Endothelial cell of umbilical vein (primary cell): ENCODE measurements around the gene CADPS. TPM values are rescaled to one million over a fixed set of nuclear protein-coding genes. Genes with fewer than 3 reads are reported as not detected.

Source experiments
- BruUV-seq: library from RNA; stranded (reverse); fragments of 400-500 nt; replicated peaks from 2 replicates; lab custom pipeline; 2021; lab: Mats Ljungman, UMichigan
- CTCF ChIA-PET: fragments of 300-600, 350-600 bp; sonication (Branson Sonifier 250); formaldehyde crosslinking; loops from one replicate; lab custom pipeline; 2021; ENCODE audit warnings: antibody characterized with exemption, inconsistent platforms; lab: Charles Lee
- POLR2A ChIA-PET: fragments of 300-600, 350-600 bp; sonication (Branson Sonifier 250); formaldehyde crosslinking; loops from one replicate; lab custom pipeline; 2021; ENCODE audit warnings: antibody characterized with exemption, inconsistent platforms; lab: Charles Lee
- DNase-seq: peaks from one replicate; pipeline ENCODE4 v3.0.0-alpha.2; 2011; ENCODE audit warnings: low read depth, low spot score
- FAIRE-seq: peaks from 2 replicates; lab custom pipeline; 2011; peaks lifted over from hg19 to GRCh38; lab: Jason Lieb, UNC
- H2AFZ ChIP-seq: 2 replicates; pipeline ENCODE4 v1.6.0; 2012; ENCODE audit warnings: low read depth, low read length, control low read depth, inconsistent platforms
- H3K27ac ChIP-seq: 2 replicates; pipeline ENCODE4 v1.5.1; 2011; ENCODE audit warnings: low read depth, mild to moderate bottlenecking, control low read depth, low read length, moderate library complexity; ENCODE audit not compliant: insufficient read depth
- H3K27me3 ChIP-seq, 2 experiments: 2 replicates each; pipeline versions ENCODE4 v1.6.0 to v1.6.1; 2011; ENCODE audit warnings: low read length in 2 of 2, mixed read lengths in 1 of 2; ENCODE audit not compliant: control insufficient read depth in 2 of 2, insufficient read depth in 2 of 2
- H3K36me3 ChIP-seq, 2 experiments: 2 replicates in 1 of 2; 3 replicates in 1 of 2; pipeline ENCODE4 v1.5.1; 2011; ENCODE audit warnings: low read length in 2 of 2, mild to moderate bottlenecking in 1 of 2, moderate library complexity in 1 of 2; ENCODE audit not compliant: control insufficient read depth in 2 of 2, insufficient read depth in 2 of 2; ENCODE audit errors: extremely low read depth in 1 of 2
- H3K4me1 ChIP-seq: 3 replicates; pipeline ENCODE4 v1.5.1; 2011; ENCODE audit warnings: mild to moderate bottlenecking, low read length; ENCODE audit not compliant: control insufficient read depth, insufficient read depth; ENCODE audit errors: extremely low read depth
- H3K4me2 ChIP-seq: 2 replicates; pipeline ENCODE4 v1.6.1; 2011; ENCODE audit warnings: low read length, control low read depth, mixed read lengths; ENCODE audit not compliant: insufficient read depth
- H3K4me3 ChIP-seq, 3 experiments: fragments of 200-600 bp in 1 of 3; sonication (generic), shearing (Covaris generic) in 1 of 3; replicated peaks in 1 of 3; 2 replicates each; pipeline ENCODE4 v1.5.1; 2011 to 2016; ENCODE audit warnings: control low read depth in 3 of 3, low read length in 3 of 3, mild to moderate bottlenecking in 2 of 3, inconsistent platforms in 1 of 3, low read depth in 1 of 3, moderate library complexity in 1 of 3; ENCODE audit not compliant: insufficient read depth in 1 of 3
- H3K79me2 ChIP-seq: 2 replicates; pipeline ENCODE4 v1.6.0; 2012; ENCODE audit warnings: low read length, inconsistent platforms; ENCODE audit not compliant: control insufficient read depth, insufficient read depth
- H3K9ac ChIP-seq: replicated peaks from 2 replicates; pipeline ENCODE3; 2011; ENCODE audit warnings: low read length, control low read depth; ENCODE audit not compliant: insufficient read depth; ENCODE audit errors: extremely low read depth
- H3K9me1 ChIP-seq: replicated peaks from 3 replicates; pipeline ENCODE4 v1.6.0; 2011; ENCODE audit warnings: mild to moderate bottlenecking, low read length; ENCODE audit not compliant: control insufficient read depth, insufficient read depth; ENCODE audit errors: extremely low read depth
- H3K9me3 ChIP-seq: replicated peaks from 2 replicates; pipeline ENCODE4 v1.5.1; 2012; ENCODE audit warnings: low read length, inconsistent platforms; ENCODE audit not compliant: control insufficient read depth, insufficient read depth
- H4K20me1 ChIP-seq: replicated peaks from 2 replicates; pipeline ENCODE3; 2011; ENCODE audit warnings: mild to moderate bottlenecking, low read length; ENCODE audit not compliant: control insufficient read depth, insufficient read depth; ENCODE audit errors: extremely low read depth
- EZH2 ChIP-seq: IDR thresholded peaks from 2 replicates; pipeline ENCODE4 v1.6.1; 2012; ENCODE audit warnings: borderline replicate concordance, low read depth, mild to moderate bottlenecking, moderate library complexity, low read length, inconsistent platforms; ENCODE audit not compliant: severe bottlenecking
- FOS ChIP-seq: IDR thresholded peaks from 2 replicates; pipeline ENCODE4 v1.6.1; 2011; ENCODE audit warnings: mild to moderate bottlenecking, low read length, moderate library complexity, borderline replicate concordance; ENCODE audit not compliant: insufficient read depth
- GATA2 ChIP-seq: IDR thresholded peaks from 2 replicates; pipeline ENCODE4 v1.7.0; 2011; ENCODE audit warnings: low read depth, mild to moderate bottlenecking, moderate library complexity, mixed read lengths, low read length; ENCODE audit not compliant: insufficient read length, insufficient read depth
- JUN ChIP-seq: IDR thresholded peaks from 2 replicates; pipeline ENCODE4 v1.6.1; 2011; ENCODE audit warnings: borderline replicate concordance, low read depth; ENCODE audit not compliant: insufficient read length, insufficient read depth
- MYC ChIP-seq: IDR thresholded peaks from one replicate; pipeline ENCODE4 v1.6.1; 2011; ENCODE audit warnings: mild to moderate bottlenecking, low read depth, low read length
- POLR2A ChIP-seq: IDR thresholded peaks from 2 replicates; pipeline ENCODE4 v1.6.1; 2012; ENCODE audit warnings: low read depth, mild to moderate bottlenecking, control low read depth, low read length
- POLR2AphosphoS5 ChIP-seq: IDR thresholded peaks from 2 replicates; pipeline ENCODE4 v1.6.1; 2012; ENCODE audit warnings: low read depth, mild to moderate bottlenecking, control low read depth, low read length, moderate library complexity; ENCODE audit not compliant: insufficient read depth
- dilution Hi-C: fragments of 300-500 bp; cut with MboI; formaldehyde crosslinking; loops from one replicate; pipeline ENCODE4 v1.15.0; 2019; ENCODE audit warnings: low sequenced_read_pairs; ENCODE audit not compliant: extremely low pct_ligation_motif_present
- intact Hi-C: fragments of 100-400 bp; cut with micrococcal nuclease; formaldehyde crosslinking; loops from one replicate; pipeline ENCODE4 v1.10.0; 2022
- polyA plus RNA-seq, 4 experiments: library from polyadenylated mRNA; depleted of rRNA in 3 of 4; stranded (reverse) in 3 of 4; unstranded in 1 of 4; fragments of >200 nt; gene quantifications; 2 replicates each; pipeline versions ENCODE4 v1.2.1 to v1.2.3, GENCODE V29; 2011 to 2012; ENCODE audit warnings: missing spikeins in 1 of 4
- total RNA-seq: library from RNA; stranded (reverse); gene quantifications from 2 replicates; pipeline ENCODE4 v1.2.3, GENCODE V29; 2021
- TF ChIP-seq, protein P1 (sequence below), 2 donors: IDR thresholded peaks; 1 replicate in 1 of 2; 2 replicates in 1 of 2; pipeline ENCODE4 v1.5.1; 2011; ENCODE audit warnings: low read length in 2 of 2, mild to moderate bottlenecking in 2 of 2, moderate library complexity in 2 of 2, control low read depth in 1 of 2, inconsistent platforms in 1 of 2, low read depth in 1 of 2; ENCODE audit not compliant: insufficient read depth in 1 of 2; ENCODE audit errors: extremely low read depth in 1 of 2
- TF ChIP-seq, protein P2 (sequence below): IDR thresholded peaks from 2 replicates; pipeline ENCODE4 v1.6.1; 2011; ENCODE audit not compliant: insufficient read depth, insufficient read length

The CADPS gene
- total and polyA plus RNA-seq, 2 donors (not counting 3 experiments of a cell fraction or from before 2014, with no cell fraction given): not detected

DNA sequence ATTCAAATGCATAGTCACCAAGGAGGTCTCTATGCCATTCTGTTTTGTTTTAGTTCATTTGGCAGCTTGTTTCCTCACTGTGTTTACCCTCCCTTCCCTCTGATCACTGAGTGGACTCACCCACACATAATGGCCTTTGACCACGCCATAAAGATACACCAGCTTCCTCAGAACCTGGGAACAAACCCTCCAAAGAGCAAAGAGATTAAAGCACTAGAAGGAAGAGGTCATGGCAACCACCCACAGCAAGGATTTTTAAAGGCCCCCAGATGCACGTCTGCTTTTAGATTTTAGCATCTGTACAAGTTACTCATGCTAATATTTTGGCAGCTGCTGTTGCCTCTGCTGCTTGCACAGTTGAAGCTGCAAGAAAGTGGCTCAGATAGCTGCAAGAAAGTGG is 47.9 kb upstream of the CADPS start:
- ChIA-PET POLR2A (no interaction called here), CTCF (no interaction called here)
- FAIRE-seq (no peak), DNase-seq (no peak)
- H3K4me1 ChIP-seq: no peaks in the 10 kb centered on the region
- intact Hi-C loops (no loop called here), dilution Hi-C loops (no loop called here)
- H3K27ac ChIP-seq: no peak overlapping the region
- no peaks in the 10 kb centered on the region for H3K36me3 ChIP-seq
- no TSS peak for BruUV-seq
- H3K9ac ChIP-seq: no peak overlapping the region
- no peaks in the 10 kb centered on the region for H3K27me3 ChIP-seq
- no peak overlapping the region for H2AFZ ChIP-seq
- H3K9me1 ChIP-seq: no peaks in the 10 kb centered on the region
- TF ChIP-seq, protein P1, sequence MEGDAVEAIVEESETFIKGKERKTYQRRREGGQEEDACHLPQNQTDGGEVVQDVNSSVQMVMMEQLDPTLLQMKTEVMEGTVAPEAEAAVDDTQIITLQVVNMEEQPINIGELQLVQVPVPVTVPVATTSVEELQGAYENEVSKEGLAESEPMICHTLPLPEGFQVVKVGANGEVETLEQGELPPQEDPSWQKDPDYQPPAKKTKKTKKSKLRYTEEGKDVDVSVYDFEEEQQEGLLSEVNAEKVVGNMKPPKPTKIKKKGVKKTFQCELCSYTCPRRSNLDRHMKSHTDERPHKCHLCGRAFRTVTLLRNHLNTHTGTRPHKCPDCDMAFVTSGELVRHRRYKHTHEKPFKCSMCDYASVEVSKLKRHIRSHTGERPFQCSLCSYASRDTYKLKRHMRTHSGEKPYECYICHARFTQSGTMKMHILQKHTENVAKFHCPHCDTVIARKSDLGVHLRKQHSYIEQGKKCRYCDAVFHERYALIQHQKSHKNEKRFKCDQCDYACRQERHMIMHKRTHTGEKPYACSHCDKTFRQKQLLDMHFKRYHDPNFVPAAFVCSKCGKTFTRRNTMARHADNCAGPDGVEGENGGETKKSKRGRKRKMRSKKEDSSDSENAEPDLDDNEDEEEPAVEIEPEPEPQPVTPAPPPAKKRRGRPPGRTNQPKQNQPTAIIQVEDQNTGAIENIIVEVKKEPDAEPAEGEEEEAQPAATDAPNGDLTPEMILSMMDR (IDR thresholded peaks at IDR 0.05; ENCODE audit: extremely low read depth in 1 of 2, insufficient read depth in 1 of 2, low read depth in 1 of 2, low read length in 2 of 2): no peak
- TF ChIP-seq MYC: no peak
- TF ChIP-seq POLR2AphosphoS5: no peak
- TF ChIP-seq POLR2A: no peak
- TF ChIP-seq EZH2: no peak
- TF ChIP-seq, protein P2, sequence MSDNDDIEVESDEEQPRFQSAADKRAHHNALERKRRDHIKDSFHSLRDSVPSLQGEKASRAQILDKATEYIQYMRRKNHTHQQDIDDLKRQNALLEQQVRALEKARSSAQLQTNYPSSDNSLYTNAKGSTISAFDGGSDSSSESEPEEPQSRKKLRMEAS: no peak
- TF ChIP-seq FOS: no peak
- TF ChIP-seq GATA2: no peak
- no peak for TF ChIP-seq JUN
- H4K20me1 ChIP-seq: no peaks in the 10 kb centered on the region
- no peak overlapping the region for H3K4me2 ChIP-seq
- no peaks in the 10 kb centered on the region for H3K9me3 ChIP-seq
- H3K79me2 ChIP-seq: no peaks in the 10 kb centered on the region
- no peak overlapping the region for H3K4me3 ChIP-seq
